Measurements from ENCODE around the gene SMARCD2.
"Not testable (repeated sequence)": the region's sequence is repeated elsewhere in the genome, so short reads cannot be mapped to it uniquely, and the experiment has no call there.

SMARCD2 gene

DNA sequence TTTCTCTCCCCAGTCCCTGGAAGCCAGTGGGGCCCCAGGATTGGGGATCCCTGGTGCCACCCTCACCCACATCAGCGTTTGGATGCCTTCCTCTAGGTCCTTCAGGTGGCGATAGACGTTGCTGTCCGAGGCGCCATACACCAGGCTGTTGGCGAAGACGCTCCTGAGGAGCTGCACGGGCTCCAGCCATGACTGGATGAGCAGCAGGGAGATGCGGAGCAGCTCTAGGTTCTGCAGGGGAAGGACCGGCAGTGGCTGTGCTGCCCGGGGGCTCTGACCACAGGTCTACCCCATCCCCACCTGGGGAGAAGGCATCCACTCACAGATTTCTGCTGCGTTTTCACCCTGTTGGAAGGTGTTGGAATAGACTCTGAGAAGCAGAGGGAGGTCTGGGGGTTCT, 38.2 kb upstream of the SMARCD2 start:
- DNase-seq: no peak
- Histone ChIP-seq H3K36me3 (no peaks in the 10 kb centered on the region), H3K27me3 (no peaks in the 10 kb centered on the region), H3K4me3 (ENCODE audit: low read depth, low read length) (no peak overlapping the region), H3K4me1 (peaks cover 3% of the 10 kb centered on the region), H3K9me3 (no peaks in the 10 kb centered on the region)
- TF ChIP-seq, protein P1, sequence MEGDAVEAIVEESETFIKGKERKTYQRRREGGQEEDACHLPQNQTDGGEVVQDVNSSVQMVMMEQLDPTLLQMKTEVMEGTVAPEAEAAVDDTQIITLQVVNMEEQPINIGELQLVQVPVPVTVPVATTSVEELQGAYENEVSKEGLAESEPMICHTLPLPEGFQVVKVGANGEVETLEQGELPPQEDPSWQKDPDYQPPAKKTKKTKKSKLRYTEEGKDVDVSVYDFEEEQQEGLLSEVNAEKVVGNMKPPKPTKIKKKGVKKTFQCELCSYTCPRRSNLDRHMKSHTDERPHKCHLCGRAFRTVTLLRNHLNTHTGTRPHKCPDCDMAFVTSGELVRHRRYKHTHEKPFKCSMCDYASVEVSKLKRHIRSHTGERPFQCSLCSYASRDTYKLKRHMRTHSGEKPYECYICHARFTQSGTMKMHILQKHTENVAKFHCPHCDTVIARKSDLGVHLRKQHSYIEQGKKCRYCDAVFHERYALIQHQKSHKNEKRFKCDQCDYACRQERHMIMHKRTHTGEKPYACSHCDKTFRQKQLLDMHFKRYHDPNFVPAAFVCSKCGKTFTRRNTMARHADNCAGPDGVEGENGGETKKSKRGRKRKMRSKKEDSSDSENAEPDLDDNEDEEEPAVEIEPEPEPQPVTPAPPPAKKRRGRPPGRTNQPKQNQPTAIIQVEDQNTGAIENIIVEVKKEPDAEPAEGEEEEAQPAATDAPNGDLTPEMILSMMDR (IDR thresholded peaks at IDR 0.05; ENCODE audit: low read depth, low read length): no peak

DNA sequence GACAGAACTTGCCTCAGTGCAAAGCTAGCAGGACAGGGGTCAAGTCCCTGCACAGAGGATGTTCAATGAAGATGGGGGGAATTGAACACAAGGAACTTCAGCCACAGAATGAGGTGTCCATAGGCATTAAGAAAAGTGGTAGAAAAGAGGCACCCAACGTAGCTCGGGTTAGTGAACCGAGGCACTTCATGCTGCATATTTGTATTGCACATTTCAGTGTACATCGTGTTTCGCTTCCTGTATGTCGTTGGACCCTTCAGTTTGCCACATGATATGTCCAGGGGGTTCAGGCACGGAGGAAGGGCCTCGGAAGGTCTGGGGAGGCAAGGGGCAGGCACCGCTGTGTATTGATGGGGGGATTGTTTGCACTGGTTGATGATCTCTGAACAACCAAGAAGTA, 35.9 kb upstream of the SMARCD2 start:
- DNase-seq; H3K9me3 ChIP-seq; H3K4me1 ChIP-seq; H3K4me3 ChIP-seq (ENCODE audit: low read depth, low read length); H3K27me3 ChIP-seq; H3K36me3 ChIP-seq: not testable (repeated sequence)

DNA sequence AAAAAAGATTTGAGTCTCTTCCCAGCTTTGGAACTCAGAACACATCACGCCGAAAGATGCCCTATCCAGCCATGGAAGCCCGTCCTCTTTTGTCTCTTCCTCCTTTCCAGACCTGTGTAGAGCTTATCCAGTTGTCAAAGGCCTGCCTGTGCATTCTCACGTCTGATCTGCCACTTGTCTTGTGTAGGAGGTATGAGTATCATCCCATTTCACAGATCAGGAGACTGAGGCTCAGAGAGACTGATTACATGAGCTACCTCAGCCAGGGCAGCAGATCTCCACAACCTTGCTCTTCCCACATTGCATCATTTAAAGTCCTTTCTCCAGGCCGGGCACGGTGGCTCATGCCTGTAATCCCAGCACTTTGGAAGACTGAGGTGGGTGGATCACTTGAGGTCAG, 32.2 kb upstream of the SMARCD2 start:
- H3K27me3 ChIP-seq; H3K36me3 ChIP-seq; DNase-seq; H3K4me3 ChIP-seq (ENCODE audit: low read depth, low read length); H3K4me1 ChIP-seq; H3K9me3 ChIP-seq: not testable (repeated sequence)

DNA sequence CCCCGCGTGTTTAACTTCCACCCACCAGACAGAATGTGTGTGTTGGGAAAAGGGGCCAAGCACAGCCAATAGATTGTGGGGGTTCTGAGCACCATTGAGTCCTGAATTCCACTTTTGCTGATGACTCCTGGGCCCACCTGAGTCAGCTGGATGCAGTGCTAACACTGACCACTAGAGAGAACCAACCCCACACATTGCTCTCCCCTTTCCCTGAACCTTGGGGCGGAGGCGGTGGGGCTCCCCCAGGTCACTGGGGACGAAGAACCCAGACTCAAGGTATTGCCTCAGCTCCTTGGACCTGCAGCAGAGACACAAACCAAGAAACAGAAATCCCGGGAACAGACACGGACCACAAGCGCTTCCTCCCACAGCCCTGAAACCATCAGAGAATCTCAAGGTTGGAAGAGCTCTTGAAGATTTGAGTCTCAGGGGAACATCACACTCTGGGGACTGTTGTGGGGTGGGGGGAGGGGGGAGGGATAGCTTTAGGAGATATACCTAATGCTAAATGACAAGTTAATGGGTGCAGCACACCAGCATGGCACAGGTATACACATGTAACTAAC, 31.7 kb upstream of the SMARCD2 start:
- not testable (repeated sequence) for H3K4me1 ChIP-seq; H3K27me3 ChIP-seq; H3K9me3 ChIP-seq; H3K4me3 ChIP-seq (ENCODE audit: low read depth, low read length); DNase-seq; H3K36me3 ChIP-seq

DNA sequence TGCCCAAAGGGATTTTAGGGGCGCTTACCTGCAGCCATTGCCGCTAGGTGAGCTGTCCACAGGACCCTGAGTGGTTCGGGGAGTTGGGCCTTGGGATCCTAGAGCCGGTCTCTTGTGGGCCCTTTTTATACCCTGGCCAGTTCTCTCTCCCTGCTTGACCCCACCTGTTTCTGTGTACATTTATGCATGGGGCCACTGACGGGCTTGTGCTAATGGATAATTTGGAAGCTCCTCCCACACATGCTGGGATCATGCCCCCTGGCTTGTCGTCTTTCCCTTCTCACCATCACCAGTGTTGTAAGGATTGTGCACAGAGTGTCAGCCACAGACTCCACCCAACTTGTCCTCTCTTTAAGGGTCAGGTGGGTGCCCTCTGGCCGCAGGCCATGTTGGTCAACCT, 31.1 kb upstream of the SMARCD2 start, which contains the start of gene CSH2:
CSH2 (minus strand) TSS at position 101 of the 400 bp plus-strand sequence; CDS start at position 38, 63 bp downstream.
- H3K36me3 ChIP-seq; H3K9me3 ChIP-seq; H3K4me3 ChIP-seq (ENCODE audit: low read depth, low read length); H3K4me1 ChIP-seq; H3K27me3 ChIP-seq; DNase-seq: not testable (repeated sequence)

DNA sequence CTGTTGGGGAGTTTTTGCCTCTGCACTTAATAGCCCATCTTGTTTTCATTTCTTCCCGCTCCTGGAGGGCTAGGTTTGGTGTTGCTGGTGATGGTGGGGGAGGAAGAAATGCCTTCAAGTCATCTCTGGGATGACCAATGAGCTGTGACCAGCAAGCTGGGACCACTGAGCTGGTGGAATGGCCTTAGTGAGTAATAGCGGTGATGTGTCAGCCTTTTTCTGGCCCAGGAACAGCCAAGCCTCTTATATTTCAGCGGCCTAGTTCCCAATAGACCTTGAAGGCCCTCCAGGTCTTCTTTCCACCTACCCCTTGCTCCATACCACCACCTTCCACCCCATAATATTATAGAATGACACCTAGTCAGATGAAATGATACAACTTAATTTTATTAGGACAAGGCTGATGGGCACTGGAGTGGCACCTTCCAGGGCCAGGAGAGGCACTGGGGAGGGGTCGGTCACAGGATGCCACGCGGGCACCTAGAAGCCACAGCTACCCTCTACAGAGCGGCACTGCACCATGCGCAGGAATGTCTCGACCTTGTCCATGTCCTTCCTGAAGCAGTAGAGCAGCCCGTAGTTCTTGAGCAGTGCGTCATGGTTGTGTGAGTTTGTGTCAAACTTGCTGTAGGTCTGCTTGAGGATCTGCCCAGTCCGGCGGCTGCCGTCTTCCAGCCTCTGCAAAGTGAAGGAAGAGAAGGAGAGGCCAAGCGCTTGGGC, 29.3 kb upstream of the SMARCD2 start:
- not testable (repeated sequence) for DNase-seq

DNA sequence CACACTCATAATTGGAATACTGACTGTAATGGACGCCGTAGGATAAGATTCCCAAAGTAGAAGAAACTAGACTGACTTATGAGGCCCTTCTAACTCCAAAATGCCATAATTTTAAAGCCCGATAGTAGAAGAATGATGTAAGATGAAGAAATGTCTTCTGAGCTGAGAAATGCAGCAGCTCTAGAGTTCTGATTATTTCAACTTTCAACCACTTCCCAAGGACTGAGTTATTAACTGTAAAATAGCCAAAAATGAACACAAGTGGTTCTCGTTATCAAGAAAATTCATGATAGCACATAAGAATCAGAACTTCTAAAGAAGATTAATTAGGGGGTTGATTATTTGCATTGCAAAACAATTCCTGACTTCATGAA, 27.8 kb upstream of the SMARCD2 start:
- not testable (repeated sequence) for H3K9me3 ChIP-seq; H3K4me1 ChIP-seq; H3K4me3 ChIP-seq (ENCODE audit: low read depth, low read length); H3K27me3 ChIP-seq; DNase-seq; H3K36me3 ChIP-seq

More for the DNA sequence above, 29.3 kb upstream of the SMARCD2 start:
- not testable (repeated sequence) for H3K4me1 ChIP-seq; H3K27me3 ChIP-seq; H3K4me3 ChIP-seq (ENCODE audit: low read depth, low read length); H3K36me3 ChIP-seq; H3K9me3 ChIP-seq

DNA sequence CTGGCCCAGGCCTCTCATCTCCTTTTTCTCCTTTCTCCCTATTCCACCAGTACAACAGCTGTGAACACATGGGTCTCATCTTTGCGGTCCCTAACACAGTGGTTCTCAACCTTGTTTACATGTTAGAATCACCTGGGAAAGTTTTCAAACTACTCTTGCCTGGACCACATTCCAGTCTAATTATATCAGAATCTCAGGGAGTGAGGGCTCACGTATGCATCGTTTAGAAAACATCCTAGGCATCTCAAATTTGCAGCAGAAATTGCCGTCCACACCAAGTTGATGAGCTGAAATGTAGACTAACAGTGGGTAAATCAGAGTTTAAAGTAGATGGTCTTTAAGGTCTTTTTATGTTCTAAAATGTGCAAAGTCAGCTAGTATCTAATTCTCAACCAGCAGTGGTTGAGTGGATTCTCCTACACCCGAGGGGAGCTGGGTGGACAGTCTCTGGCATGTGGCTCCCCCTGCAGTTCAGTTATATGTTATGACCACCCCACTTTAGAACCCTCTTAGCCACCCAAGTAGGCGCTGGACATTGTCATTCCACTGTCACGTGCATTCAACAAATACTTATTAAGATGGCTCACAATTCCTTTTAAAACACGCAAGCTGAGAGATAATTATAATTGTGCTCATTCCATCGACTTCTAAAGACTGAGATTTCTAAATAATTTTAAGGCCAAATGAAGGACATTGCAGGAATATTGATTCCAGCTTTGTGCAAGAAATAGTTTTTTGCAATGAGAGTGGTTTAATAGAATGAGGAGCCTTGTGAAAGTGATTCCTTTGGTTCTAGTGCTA, 27.2 kb upstream of the SMARCD2 start:
- not testable (repeated sequence) for H3K27me3 ChIP-seq; H3K4me1 ChIP-seq; H3K36me3 ChIP-seq; H3K9me3 ChIP-seq; H3K4me3 ChIP-seq (ENCODE audit: low read depth, low read length); DNase-seq
- TF ChIP-seq, protein P1 (IDR thresholded peaks at IDR 0.05; ENCODE audit: low read depth, low read length): peak; percentile 38

DNA sequence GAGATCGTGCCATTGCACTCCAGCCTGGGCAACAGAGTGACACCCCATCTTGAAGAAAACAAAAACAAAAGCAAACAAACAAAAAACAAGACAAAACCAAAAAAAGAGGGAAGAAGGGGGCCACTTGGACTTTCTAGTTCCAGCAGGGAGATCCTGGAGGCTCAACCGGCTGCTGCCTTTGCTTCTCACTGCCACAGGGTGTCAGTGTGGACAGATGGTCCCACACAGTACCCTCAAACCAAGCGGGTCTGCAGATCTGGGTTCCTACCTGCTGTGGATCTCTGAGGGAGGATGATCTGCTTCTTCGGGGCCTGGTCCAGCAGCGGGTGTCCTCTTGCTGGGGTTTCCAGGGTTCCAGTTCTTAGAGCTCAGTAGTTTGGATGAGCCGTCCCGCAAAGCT, 24.1 kb upstream of the SMARCD2 start:
- DNase-seq; H3K9me3 ChIP-seq; H3K4me1 ChIP-seq; H3K4me3 ChIP-seq (ENCODE audit: low read depth, low read length); H3K36me3 ChIP-seq; H3K27me3 ChIP-seq: not testable (repeated sequence)
- TF ChIP-seq, protein P1 (IDR thresholded peaks at IDR 0.05; ENCODE audit: low read depth, low read length): peak; percentile 35; the same call in 1 of the 2 replicates

Data from BE2C (cell line).